HEK293T (cell line): Measurements from ENCODE around the gene ACBD5.
A peak's percentile ranks its signal among the peaks of the same experiment; 100 is the strongest.
"Not testable (repeated sequence)": the region's sequence is repeated elsewhere in the genome, so short reads cannot be mapped to it uniquely, and the experiment has no call there.

Experiments used
- CTCF ChIA-PET: fragments of 350-600 bp; formaldehyde crosslinking; extraction: SDS; loops from one replicate; lab custom pipeline; 2021; ENCODE audit warnings: antibody characterized with exemption, inconsistent platforms; lab: Yijun Ruan, JAX
- POLR2A ChIA-PET: fragments of 350-600 bp; formaldehyde crosslinking; extraction: SDS; loops from one replicate; lab custom pipeline; 2020; ENCODE audit warnings: antibody characterized with exemption, inconsistent platforms; lab: Yijun Ruan, JAX
- DNase-seq: peaks from one replicate; pipeline ENCODE4 v3.0.0; 2012; ENCODE audit warnings: mixed read lengths; ENCODE audit errors: extremely low spot score
- ARNT ChIP-seq: fragments of 450-650 bp; IDR thresholded peaks from 2 replicates; pipeline ENCODE4 v1.6.1; 2017; ENCODE audit warnings: mild to moderate bottlenecking
- BHLHE40 ChIP-seq: fragments of 450-650 bp; IDR thresholded peaks from 2 replicates; pipeline ENCODE4 v1.6.1; 2016; ENCODE audit warnings: mild to moderate bottlenecking, moderate library complexity, borderline replicate concordance
- CTBP1 ChIP-seq: fragments of 450-650 bp; IDR thresholded peaks from 2 replicates; pipeline ENCODE4 v1.6.1; 2016; ENCODE audit warnings: borderline replicate concordance
- ELF4 ChIP-seq: fragments of 450-650 bp; IDR thresholded peaks from 2 replicates; pipeline ENCODE4 v1.6.1; 2017; ENCODE audit warnings: antibody characterized with exemption
- FOXA1 ChIP-seq: fragments of 450-650 bp; IDR thresholded peaks from 2 replicates; pipeline ENCODE4 v1.6.1; 2016; ENCODE audit warnings: mild to moderate bottlenecking
- FOXK2 ChIP-seq: fragments of 450-650 bp; IDR thresholded peaks from 2 replicates; pipeline ENCODE4 v1.6.1; 2016; ENCODE audit warnings: mild to moderate bottlenecking
- FOXM1 ChIP-seq: fragments of 450-650 bp; IDR thresholded peaks from 2 replicates; pipeline ENCODE4 v1.6.1; 2017; ENCODE audit warnings: mild to moderate bottlenecking, borderline replicate concordance
- HDGF ChIP-seq: fragments of 450-650 bp; IDR thresholded peaks from 2 replicates; pipeline ENCODE4 v1.6.1; 2017; ENCODE audit warnings: antibody characterized with exemption, borderline replicate concordance
- L3MBTL2 ChIP-seq: fragments of 450-650 bp; conservative IDR thresholded peaks from 2 replicates; pipeline ENCODE4 v1.6.1; 2016; ENCODE audit warnings: mild to moderate bottlenecking
- LEF1 ChIP-seq: fragments of 450-650 bp; IDR thresholded peaks from 2 replicates; pipeline ENCODE4 v1.6.1; 2017; ENCODE audit warnings: mild to moderate bottlenecking, borderline replicate concordance
- NFRKB ChIP-seq: fragments of 450-650 bp; IDR thresholded peaks from 2 replicates; pipeline ENCODE4 v1.6.1; 2016; ENCODE audit warnings: mild to moderate bottlenecking, moderate library complexity
- SP1 ChIP-seq: fragments of 450-650 bp; IDR thresholded peaks from 2 replicates; pipeline ENCODE4 v1.6.1; 2017
- SUZ12 ChIP-seq: fragments of 450-650 bp; IDR thresholded peaks from 2 replicates; pipeline ENCODE4 v1.6.1; 2016; ENCODE audit warnings: mild to moderate bottlenecking
- TARDBP ChIP-seq: fragments of 450-650 bp; IDR thresholded peaks from 2 replicates; pipeline ENCODE4 v1.6.1; 2016
- ZNF384 ChIP-seq: fragments of 450-650 bp; IDR thresholded peaks from 2 replicates; pipeline ENCODE4 v1.6.1; 2016
- TF ChIP-seq, protein P1 (sequence below): fragments of 450-650 bp; IDR thresholded peaks from 2 replicates; pipeline ENCODE4 v1.6.1; 2016

Gene ACBD5

DNA sequence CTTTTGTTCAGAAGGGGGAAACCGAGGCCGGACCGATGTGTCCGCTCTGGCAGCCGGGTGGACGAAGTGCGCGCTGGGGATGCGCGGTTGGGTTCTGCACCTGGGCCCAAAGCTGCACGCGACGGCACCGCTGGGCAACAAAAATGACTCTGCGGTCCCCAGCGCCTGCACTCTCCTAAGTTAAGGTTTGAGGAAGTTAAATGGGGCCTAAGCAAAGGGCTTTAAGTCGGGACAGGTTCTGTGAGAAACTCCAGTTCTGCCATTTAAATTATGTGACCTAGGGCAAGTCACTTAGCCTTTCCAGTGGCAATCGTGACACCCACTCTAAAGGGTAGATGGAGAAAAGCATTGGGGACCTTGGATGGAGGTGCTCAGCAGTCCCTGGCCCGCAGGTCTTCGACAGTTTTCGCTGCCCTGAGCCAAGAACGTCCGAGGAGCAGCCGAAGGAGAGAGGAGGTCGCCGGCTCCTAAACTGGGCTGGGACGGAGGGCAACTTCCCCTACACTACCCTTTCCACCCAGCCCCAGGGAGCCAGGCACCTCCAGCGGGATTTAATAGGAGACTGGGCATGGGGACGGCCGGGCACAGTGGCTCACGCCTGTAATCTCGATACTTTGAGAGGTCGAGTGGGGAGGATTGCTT, 534 bp upstream of the ACBD5 start:
- no peak for DNase-seq
- POLR2A ChIA-PET: no interaction called here
- CTCF ChIA-PET: no interaction called here
- no peak for TF ChIP-seq HDGF
- no peak for TF ChIP-seq FOXA1
- TF ChIP-seq SP1: no peak
- TF ChIP-seq ZNF384: no peak

DNA sequence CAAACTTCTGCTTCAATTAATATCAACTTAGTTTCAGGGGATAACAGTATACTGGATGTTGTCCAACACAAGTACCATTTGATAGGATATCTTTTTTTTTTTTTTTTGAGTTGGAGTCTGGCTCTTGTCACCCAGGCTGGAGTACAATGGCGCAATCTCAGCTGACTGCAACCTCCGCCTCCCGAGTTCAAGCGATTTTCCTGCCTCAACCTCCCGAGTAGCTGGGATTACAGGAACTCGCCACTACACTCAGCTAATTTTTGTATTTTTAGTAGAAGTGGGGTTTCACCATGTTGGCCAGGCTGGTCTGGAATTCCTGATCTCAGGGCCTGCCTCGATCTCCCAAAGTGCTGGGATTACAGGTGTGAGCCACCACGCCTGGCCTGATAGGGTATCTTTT, 3.1 kb downstream of the ACBD5 start:
- POLR2A ChIA-PET: not testable (repeated sequence)

DNA sequence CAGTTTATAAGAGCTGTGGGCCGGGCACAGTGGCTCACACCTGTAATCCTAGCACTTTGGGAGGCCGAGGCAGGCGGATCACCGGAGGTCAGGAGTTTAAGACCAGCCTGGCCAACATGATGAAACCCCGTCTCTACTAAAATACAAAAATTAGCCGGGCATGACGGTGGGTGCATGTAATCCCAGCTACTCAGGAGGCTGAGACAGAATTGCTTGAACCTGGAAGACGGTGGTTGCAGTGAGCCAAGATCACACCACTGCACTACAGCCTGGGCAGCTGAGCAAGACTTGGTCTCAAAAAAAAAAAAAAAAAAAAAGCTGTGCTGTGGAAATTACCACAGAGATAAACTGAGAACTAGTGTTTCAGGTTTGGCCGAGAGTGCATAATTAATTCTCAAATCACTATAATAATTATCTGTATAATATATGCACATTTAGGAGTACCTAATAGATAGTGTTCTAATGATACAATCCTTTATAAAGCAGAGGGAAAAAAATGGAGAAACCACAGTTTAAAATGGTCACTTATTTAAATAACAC, 3.9 kb downstream of the ACBD5 start:
- CTCF ChIA-PET: interaction anchor here (0.6 to 1.1 kb wide), 2 partner anchors 13 to 150 kb away, joined by 3 to 5 read pairs; no protein-coding TSS in a partner anchor

More for the DNA sequence above, 3.1 kb downstream of the ACBD5 start:
- DNase-seq: not testable (repeated sequence)
- 0 out of 2 replicates have a peak, but pooled peaks have one; percentile 23 for TF ChIP-seq ZNF384
- CTCF ChIA-PET: interaction anchor here (0.6 to 1.3 kb wide), 3 partner anchors 14 to 150 kb away, joined by 3 to 4 read pairs (median 3); no protein-coding TSS in a partner anchor

DNA sequence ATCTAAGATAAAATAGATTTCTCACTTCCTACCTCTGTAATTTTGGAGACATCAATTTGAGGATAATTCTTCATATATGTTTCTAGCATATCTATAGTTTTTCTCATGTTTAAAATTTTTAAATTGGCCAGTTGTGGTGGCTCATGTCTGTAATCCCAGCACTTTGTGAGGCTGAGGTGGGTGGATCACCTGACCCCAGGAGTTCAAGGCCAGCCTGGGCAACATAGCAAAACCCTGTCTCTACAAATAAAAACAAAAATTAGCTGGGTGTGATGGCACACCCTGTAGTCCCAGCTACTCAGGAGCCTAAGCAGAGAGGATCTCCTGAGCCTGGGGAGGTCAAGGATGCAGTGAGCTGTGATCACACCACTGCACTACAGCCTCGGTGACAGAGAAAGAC, 4.9 kb downstream of the ACBD5 start:
- CTCF ChIA-PET: interaction anchor here (1.1 kb wide), 1 partner anchor 12 kb away, joined by 5 read pairs; no protein-coding TSS in a partner anchor
- TF ChIP-seq ARNT (no peak), SP1 (no peak), L3MBTL2 (no peak), ELF4 (no peak), SUZ12 (no peak), NFRKB (no peak), CTBP1 (no peak), TARDBP (no peak), BHLHE40 (no peak), ZNF384 (no peak), FOXM1 (no peak), LEF1 (no peak), FOXA1 (no peak), HDGF (no peak), FOXK2 (no peak)
- TF ChIP-seq, protein P1, sequence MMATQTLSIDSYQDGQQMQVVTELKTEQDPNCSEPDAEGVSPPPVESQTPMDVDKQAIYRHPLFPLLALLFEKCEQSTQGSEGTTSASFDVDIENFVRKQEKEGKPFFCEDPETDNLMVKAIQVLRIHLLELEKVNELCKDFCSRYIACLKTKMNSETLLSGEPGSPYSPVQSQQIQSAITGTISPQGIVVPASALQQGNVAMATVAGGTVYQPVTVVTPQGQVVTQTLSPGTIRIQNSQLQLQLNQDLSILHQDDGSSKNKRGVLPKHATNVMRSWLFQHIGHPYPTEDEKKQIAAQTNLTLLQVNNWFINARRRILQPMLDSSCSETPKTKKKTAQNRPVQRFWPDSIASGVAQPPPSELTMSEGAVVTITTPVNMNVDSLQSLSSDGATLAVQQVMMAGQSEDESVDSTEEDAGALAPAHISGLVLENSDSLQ: no peak
- DNase-seq: no peak
- POLR2A ChIA-PET: no interaction called here

More for the DNA sequence above, 3.9 kb downstream of the ACBD5 start:
- POLR2A ChIA-PET, DNase-seq: not testable (repeated sequence)
- TF ChIP-seq ZNF384: peak; percentile 56; the same call in 1 of the 2 replicates

DNA sequence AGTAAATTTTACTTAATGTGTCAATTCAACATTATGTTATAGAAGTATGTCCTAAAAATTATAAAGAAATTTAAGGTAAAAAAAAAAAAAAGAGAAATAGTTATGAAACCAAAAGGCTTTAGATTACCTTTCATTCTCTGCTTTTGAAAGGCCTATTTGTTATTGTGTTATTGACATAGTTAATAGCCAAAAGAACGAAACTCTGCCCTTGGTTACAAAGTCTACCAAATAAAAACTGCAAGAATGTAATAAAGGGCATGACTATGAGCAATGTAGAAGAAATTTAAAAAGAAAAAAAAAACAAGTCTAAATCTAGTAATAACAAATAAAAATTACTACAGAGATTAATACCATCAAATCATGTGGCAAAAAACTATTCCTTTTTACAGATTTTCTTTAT, 10.6 kb downstream of the ACBD5 start:
- POLR2A ChIA-PET: interaction anchor here (1.1 kb wide), 1 partner anchor 12 kb away, joined by 3 read pairs; no protein-coding TSS in a partner anchor
- CTCF ChIA-PET: no interaction called here
- no peak for TF ChIP-seq SP1
- DNase-seq: no peak

DNA sequence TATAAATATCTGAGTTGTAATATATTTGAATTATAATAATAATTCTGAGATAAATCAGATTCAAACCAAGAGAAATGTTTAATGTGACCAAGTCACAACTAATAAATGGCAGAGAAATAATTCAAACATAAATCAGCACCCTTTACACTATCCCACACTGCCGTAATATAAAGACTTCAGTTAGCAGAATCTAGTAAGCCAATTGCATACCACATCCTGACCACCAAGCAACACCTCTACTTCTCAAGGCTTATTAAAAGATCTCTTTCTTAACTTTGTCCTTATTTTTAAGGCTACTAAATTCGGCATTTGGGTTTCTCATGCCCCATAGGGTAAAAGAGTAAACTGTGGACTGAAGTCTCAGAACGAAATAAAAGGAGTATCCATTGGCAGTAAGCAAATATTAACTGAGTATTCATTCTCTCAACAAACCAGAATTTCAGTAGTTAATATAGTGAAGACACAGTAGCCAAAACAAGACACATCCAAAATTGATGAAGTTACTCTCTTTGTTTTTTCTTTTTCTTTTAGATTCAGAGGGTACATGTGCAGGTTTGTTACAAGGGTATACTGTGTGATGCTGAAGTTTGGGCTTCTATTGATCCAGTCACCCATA, 14.8 kb downstream of the ACBD5 start:
- CTCF ChIA-PET: no interaction called here

DNA sequence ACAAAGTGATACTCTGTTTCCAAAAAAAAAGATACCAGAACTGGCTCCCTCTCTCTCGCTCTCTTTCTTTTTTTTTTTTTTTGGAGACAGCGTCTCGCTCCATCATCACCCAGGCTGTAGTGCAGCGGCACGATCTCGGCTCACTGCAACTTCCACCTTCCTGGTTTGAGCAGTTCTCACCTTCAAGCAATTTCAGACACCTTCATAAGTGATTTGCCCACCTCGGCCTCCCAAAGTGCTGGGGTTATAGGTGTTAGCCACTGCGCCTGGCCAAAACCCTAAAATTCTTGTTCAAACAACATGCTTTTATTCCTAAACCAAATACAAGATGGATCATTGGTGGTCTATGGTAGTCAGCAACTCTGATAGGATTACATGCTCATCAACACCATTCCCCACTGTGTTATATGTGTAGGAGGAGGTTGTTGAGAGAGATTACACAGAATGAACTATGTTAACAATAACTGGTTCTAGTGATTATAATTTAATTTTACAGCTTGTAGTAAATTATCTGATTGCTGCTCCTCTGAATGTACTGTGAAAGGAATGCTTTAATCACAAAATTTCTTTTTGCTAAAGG, 15.5 kb downstream of the ACBD5 start:
- no peak for DNase-seq
- POLR2A ChIA-PET: no interaction called here
- CTCF ChIA-PET: no interaction called here
- TF ChIP-seq, protein P1: no peak
- no peak for TF ChIP-seq ARNT
- TF ChIP-seq FOXM1: no peak

More for the DNA sequence above, 14.8 kb downstream of the ACBD5 start:
- no peak for TF ChIP-seq ELF4
- no peak for TF ChIP-seq FOXK2
- no peak for TF ChIP-seq BHLHE40
- no peak for TF ChIP-seq TARDBP
- TF ChIP-seq L3MBTL2: no peak
- TF ChIP-seq FOXM1: no peak
- TF ChIP-seq ARNT: no peak
- no peak for TF ChIP-seq CTBP1
- no peak for TF ChIP-seq SP1
- TF ChIP-seq FOXA1: no peak
- no peak for TF ChIP-seq NFRKB
- TF ChIP-seq ZNF384: no peak
- DNase-seq: no peak
- POLR2A ChIA-PET: no interaction called here

DNA sequence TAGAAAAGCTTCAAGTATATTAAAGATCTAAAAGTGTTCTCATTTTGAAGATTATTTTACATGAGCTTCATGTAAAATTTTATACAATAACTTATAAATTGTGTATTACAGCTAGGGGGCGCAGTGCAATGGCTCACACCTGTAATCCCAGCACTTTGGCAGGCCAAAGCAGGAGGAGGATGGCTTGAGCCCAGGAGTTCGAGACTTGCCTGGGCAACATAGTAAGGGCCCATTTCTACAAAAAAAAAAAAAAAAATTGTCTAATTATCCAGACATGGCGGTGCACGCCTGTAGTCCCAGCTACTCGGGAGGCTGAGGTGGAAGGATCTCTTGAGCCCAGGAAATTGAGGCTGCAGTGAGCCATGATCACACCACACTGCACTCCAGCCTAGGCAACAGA, 16.6 kb downstream of the ACBD5 start:
- TF ChIP-seq TARDBP (no peak), HDGF (no peak), ELF4 (no peak), SUZ12 (no peak), SP1 (no peak), ARNT (no peak), LEF1 (no peak), ZNF384 (no peak), BHLHE40 (no peak), L3MBTL2 (no peak), CTBP1 (no peak)
- TF ChIP-seq, protein P1: no peak
- ChIA-PET POLR2A (no interaction called here), CTCF (interaction anchor here (0.6 to 1.0 kb wide), 7 partner anchors 11 to 1455 kb away, joined by 3 to 7 read pairs (median 4); no protein-coding TSS in a partner anchor)
- DNase-seq: no peak
